Nephron (organoid): ENCODE data around the gene ACOT12.
"Not testable (repeated sequence)": the region's sequence is repeated elsewhere in the genome, so short reads cannot be mapped to it uniquely, and the experiment has no call there.

Experiments
- H3K27ac Mint-ChIP-seq, 3 experiments: 2 replicates each; pipeline ENCODE4 v1.8.0; 2020; ENCODE audit warnings: mixed read lengths in 3 of 3, mild to moderate bottlenecking in 2 of 3, moderate library complexity in 1 of 3
- H3K27me3 Mint-ChIP-seq: 2 replicates; pipeline ENCODE4 v1.8.0; 2021; ENCODE audit warnings: low read depth, mild to moderate bottlenecking, moderate library complexity, mixed read lengths
- H3K36me3 Mint-ChIP-seq: 2 replicates; pipeline ENCODE4 v1.8.0; 2020; ENCODE audit warnings: low read depth, mixed read lengths
- H3K4me1 Mint-ChIP-seq: 2 replicates; pipeline ENCODE4 v1.8.0; 2020; ENCODE audit warnings: mixed read lengths
- H3K4me3 Mint-ChIP-seq, 3 experiments: 2 replicates each; pipeline ENCODE4 v1.8.0; 2020; ENCODE audit warnings: mild to moderate bottlenecking in 3 of 3, mixed read lengths in 3 of 3, moderate library complexity in 2 of 3
- H3K9me3 Mint-ChIP-seq: 2 replicates; pipeline ENCODE4 v1.8.0; 2020; ENCODE audit warnings: mixed read lengths
- TF ChIP-seq, protein P1 (sequence below), 3 experiments: fragments of 200-600 bp; sonication (generic); IDR thresholded peaks; one replicate each; pipeline ENCODE4 v1.5.0; 2021; ENCODE audit warnings: antibody characterized with exemption in 3 of 3; ENCODE audit not compliant: unreplicated experiment in 3 of 3

ACOT12 gene

DNA sequence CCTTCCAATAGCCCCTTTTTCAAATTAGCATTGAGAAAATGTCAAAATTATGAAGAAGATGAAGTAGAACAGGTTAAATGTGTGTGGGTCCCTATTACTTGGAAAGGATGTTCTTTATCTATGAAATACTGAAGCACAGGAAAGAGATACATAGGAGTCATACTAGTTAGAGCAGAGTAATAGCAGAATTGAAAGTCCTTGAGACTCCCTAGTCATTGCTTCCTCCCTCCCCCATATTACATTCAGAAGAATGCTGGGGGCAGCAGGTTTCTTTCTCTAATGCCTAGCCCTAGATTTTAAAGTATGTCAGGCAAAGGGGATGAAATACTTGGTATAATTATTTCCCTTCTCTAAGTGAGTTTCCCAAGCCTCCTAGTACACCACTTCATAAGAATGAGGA is 88.1 kb downstream of the ACOT12 start:
- Mint-ChIP-seq H3K9me3 (no peaks in the 10 kb centered on the region), H3K27ac (peak overlapping the region in 2 of 3 experiments; percentile 53 to 78), H3K27me3 (no peaks in the 10 kb centered on the region), H3K4me3 (peak overlapping the region in 1 of 3 experiments; percentile 23), H3K4me1 (peaks cover 10% of the 10 kb centered on the region), H3K36me3 (peaks cover 21% of the 10 kb centered on the region)
- TF ChIP-seq, protein P1, sequence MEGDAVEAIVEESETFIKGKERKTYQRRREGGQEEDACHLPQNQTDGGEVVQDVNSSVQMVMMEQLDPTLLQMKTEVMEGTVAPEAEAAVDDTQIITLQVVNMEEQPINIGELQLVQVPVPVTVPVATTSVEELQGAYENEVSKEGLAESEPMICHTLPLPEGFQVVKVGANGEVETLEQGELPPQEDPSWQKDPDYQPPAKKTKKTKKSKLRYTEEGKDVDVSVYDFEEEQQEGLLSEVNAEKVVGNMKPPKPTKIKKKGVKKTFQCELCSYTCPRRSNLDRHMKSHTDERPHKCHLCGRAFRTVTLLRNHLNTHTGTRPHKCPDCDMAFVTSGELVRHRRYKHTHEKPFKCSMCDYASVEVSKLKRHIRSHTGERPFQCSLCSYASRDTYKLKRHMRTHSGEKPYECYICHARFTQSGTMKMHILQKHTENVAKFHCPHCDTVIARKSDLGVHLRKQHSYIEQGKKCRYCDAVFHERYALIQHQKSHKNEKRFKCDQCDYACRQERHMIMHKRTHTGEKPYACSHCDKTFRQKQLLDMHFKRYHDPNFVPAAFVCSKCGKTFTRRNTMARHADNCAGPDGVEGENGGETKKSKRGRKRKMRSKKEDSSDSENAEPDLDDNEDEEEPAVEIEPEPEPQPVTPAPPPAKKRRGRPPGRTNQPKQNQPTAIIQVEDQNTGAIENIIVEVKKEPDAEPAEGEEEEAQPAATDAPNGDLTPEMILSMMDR (IDR thresholded peaks at IDR 0.05; ENCODE audit: unreplicated experiment in 3 of 3) = no peak

- H3K4me1 Mint-ChIP-seq = peaks cover 26% of the 10 kb centered on the region
- H3K27me3 Mint-ChIP-seq = no peaks in the 10 kb centered on the region
- H3K4me3 Mint-ChIP-seq = peak overlapping the region; percentile 66 to 95 (median 85)
These were observed 90.4 kb downstream of the ACOT12 start for GRCh38 chr5:81303563-81303962.

DNA sequence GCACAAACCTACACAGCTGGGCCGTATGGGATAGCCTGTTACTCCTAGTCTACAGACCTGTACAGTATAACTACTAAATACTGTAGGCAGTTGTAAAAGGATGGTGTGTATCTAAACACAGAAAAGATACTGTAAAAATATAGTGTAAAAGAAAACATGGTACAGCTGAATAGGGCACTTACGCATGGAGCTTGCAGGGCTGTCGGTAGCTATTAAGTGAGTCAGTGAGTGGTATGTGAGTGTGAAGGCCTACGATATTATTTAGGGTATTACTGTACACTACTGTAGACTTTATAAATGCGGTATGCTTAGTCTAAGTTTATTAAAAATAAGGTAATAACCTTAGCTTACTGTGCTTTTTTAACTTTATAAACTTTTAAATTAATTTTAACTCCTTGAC is 91.3 kb downstream of the ACOT12 start:
- Mint-ChIP-seq H3K27me3 (no peaks in the 10 kb centered on the region), H3K36me3 (peaks cover 8% of the 10 kb centered on the region), H3K9me3 (no peaks in the 10 kb centered on the region), H3K4me1 (peaks cover 31% of the 10 kb centered on the region), H3K27ac (peak overlapping the region in 2 of 3 experiments; percentile 97), H3K4me3 (peak overlapping the region; percentile 91 to 95 (median 92))
- TF ChIP-seq, protein P1 (IDR thresholded peaks at IDR 0.05; ENCODE audit: unreplicated experiment in 3 of 3) = no peak

More at GRCh38 chr5:81303563-81303962, 90.4 kb downstream of the ACOT12 start:
- Mint-ChIP-seq H3K27ac (peak overlapping the region; percentile 46 to 86 (median 63)), H3K9me3 (no peaks in the 10 kb centered on the region), H3K36me3 (peaks cover 7% of the 10 kb centered on the region)
- TF ChIP-seq, protein P1 (IDR thresholded peaks at IDR 0.05; ENCODE audit: unreplicated experiment in 3 of 3) = no peak

GRCh38 chr5:81301271-81302015 is 92.5 kb downstream of the ACOT12 start, which contains the start of gene ZCCHC9:
Gene ZCCHC9 (plus strand): TSS chr5:81301587. CDS start chr5:81304758, 3,171 bp downstream.
- TF ChIP-seq, protein P1 (IDR thresholded peaks at IDR 0.05; ENCODE audit: unreplicated experiment in 3 of 3) = no peak
- Mint-ChIP-seq H3K4me3 (peak within 1 kb of the TSS; percentile 91 to 95 (median 92)), H3K27ac (peak within 1 kb of the TSS; percentile 90 to 97 (median 97)), H3K36me3 (peaks cover 12% of the 10 kb centered on the region), H3K4me1 (peaks cover 31% of the 10 kb centered on the region), H3K9me3 (no peaks in the 10 kb centered on the region), H3K27me3 (no peaks in the 10 kb centered on the region)

- Mint-ChIP-seq H3K27me3 (no peaks in the 10 kb centered on the region), H3K36me3 (peaks cover 12% of the 10 kb centered on the region), H3K27ac (peak overlapping the region; percentile 90 to 97 (median 97)), H3K4me1 (peaks cover 31% of the 10 kb centered on the region), H3K9me3 (no peaks in the 10 kb centered on the region), H3K4me3 (peak overlapping the region; percentile 91 to 95 (median 92))
- TF ChIP-seq, protein P1 (IDR thresholded peaks at IDR 0.05; ENCODE audit: unreplicated experiment in 3 of 3) = no peak
These were observed 93.0 kb downstream of the ACOT12 start for GRCh38 chr5:81300921-81301270.

DNA sequence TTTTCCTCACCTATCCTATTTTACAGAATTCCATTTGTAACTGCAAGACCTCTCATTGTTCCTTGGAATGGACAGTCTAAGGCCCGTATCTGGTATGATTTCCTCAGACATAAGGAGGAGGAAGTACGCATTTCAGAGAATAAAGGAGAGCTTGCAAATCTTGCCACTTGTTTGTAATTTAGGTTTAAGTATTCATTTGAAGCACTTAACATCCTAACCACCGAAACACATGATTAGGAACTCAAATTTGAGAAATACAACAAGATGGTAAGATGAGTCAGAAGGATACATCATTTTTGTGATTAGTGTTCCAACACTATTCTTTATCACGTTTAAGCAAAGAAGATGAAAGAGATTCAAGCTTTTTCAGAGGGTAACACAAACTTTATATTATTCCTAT is 96.4 kb downstream of the ACOT12 start:
- Mint-ChIP-seq H3K4me3 (no peak overlapping the region), H3K36me3 (peaks cover 31% of the 10 kb centered on the region), H3K9me3 (peaks cover 12% of the 10 kb centered on the region), H3K27ac (no peak overlapping the region), H3K27me3 (no peaks in the 10 kb centered on the region), H3K4me1 (peaks cover 26% of the 10 kb centered on the region)
- TF ChIP-seq, protein P1 (IDR thresholded peaks at IDR 0.05; ENCODE audit: unreplicated experiment in 3 of 3) = no peak

- not testable (repeated sequence) for H3K27me3 Mint-ChIP-seq, H3K4me3 Mint-ChIP-seq, H3K27ac Mint-ChIP-seq, H3K4me1 Mint-ChIP-seq
- H3K36me3 Mint-ChIP-seq = peaks cover 66% of the 10 kb centered on the region
- H3K9me3 Mint-ChIP-seq = peaks cover 38% of the 10 kb centered on the region
These were observed 99.9 kb downstream of the ACOT12 start for GRCh38 chr5:81294021-81294420.
